Astrocyte (in vitro differentiated cells and primary cell): Measurements from ENCODE around the gene MTTP. TPM values are rescaled to one million over a fixed set of nuclear protein-coding genes. Genes with fewer than 3 reads are reported as not detected.

Experiments used
- DNase-seq: peaks from one replicate; pipeline ENCODE4 v3.0.0-alpha.2; 2010; ENCODE audit warnings: low read depth
- FAIRE-seq: peaks from 2 replicates; lab custom pipeline; 2011; peaks lifted over from hg19 to GRCh38; lab: Jason Lieb, UNC
- H2AFZ ChIP-seq: 2 replicates; pipeline ENCODE4 v1.6.0; 2012; ENCODE audit warnings: low read depth, low read length, inconsistent platforms
- H3K27ac ChIP-seq: 2 replicates; pipeline ENCODE4 v1.5.1; 2011; ENCODE audit warnings: low read depth, low read length, inconsistent platforms
- H3K27me3 ChIP-seq: 2 replicates; pipeline ENCODE4 v1.6.0; 2011; ENCODE audit warnings: low read length, inconsistent platforms; ENCODE audit not compliant: insufficient read depth
- H3K36me3 ChIP-seq: 2 replicates; pipeline ENCODE4 v1.5.1; 2011; ENCODE audit warnings: low read length, inconsistent platforms; ENCODE audit not compliant: insufficient read depth
- H3K4me1 ChIP-seq: 2 replicates; pipeline ENCODE4 v1.5.1; 2011; ENCODE audit warnings: low read length, inconsistent platforms; ENCODE audit not compliant: insufficient read depth
- H3K4me2 ChIP-seq: 2 replicates; pipeline ENCODE4 v1.6.0; 2012; ENCODE audit warnings: low read length, inconsistent platforms
- H3K4me3 ChIP-seq: 2 replicates; pipeline ENCODE4 v1.5.1; 2011; ENCODE audit warnings: low read depth, mild to moderate bottlenecking, low read length, inconsistent platforms; ENCODE audit not compliant: insufficient read depth
- H3K79me2 ChIP-seq: 2 replicates; pipeline ENCODE4 v1.6.0; 2012; ENCODE audit warnings: mild to moderate bottlenecking, low read length, inconsistent platforms; ENCODE audit not compliant: insufficient read depth
- H3K9ac ChIP-seq: 2 replicates; pipeline ENCODE4 v1.6.0; 2012; ENCODE audit warnings: mild to moderate bottlenecking, low read length, inconsistent platforms
- H3K9me3 ChIP-seq: 2 replicates; pipeline ENCODE4 v1.5.1; 2012; ENCODE audit warnings: low read depth, mild to moderate bottlenecking, low read length, inconsistent platforms; ENCODE audit not compliant: insufficient read depth
- H4K20me1 ChIP-seq: 2 replicates; pipeline ENCODE4 v1.6.0; 2012; ENCODE audit warnings: low read length, inconsistent platforms; ENCODE audit not compliant: insufficient read depth
- H3K27ac Mint-ChIP-seq: one replicate; pipeline ENCODE4 v1.8.0; 2021; ENCODE audit warnings: mild to moderate bottlenecking, mixed read lengths; ENCODE audit not compliant: unreplicated experiment
- H3K27me3 Mint-ChIP-seq: one replicate; pipeline ENCODE4 v1.8.0; 2021; ENCODE audit warnings: low read depth, mixed read lengths; ENCODE audit not compliant: unreplicated experiment
- H3K36me3 Mint-ChIP-seq: one replicate; pipeline ENCODE4 v1.8.0; 2021; ENCODE audit warnings: low read depth, mixed read lengths; ENCODE audit not compliant: unreplicated experiment
- H3K4me1 Mint-ChIP-seq: one replicate; pipeline ENCODE4 v1.8.0; 2021; ENCODE audit warnings: low read depth, mixed read lengths; ENCODE audit not compliant: unreplicated experiment
- H3K4me3 Mint-ChIP-seq: one replicate; pipeline ENCODE4 v1.8.0; 2021; ENCODE audit warnings: mild to moderate bottlenecking, moderate library complexity, mixed read lengths; ENCODE audit not compliant: unreplicated experiment
- H3K9me3 Mint-ChIP-seq: one replicate; pipeline ENCODE4 v1.8.0; 2021; ENCODE audit warnings: mild to moderate bottlenecking, mixed read lengths; ENCODE audit not compliant: unreplicated experiment
- EZH2 ChIP-seq: IDR thresholded peaks from 2 replicates; pipeline ENCODE4 v1.6.1; 2012; ENCODE audit warnings: mild to moderate bottlenecking, low read length, inconsistent platforms; ENCODE audit not compliant: insufficient read depth
- total RNA-seq: library from RNA; stranded (reverse); gene quantifications from 2 replicates; pipeline ENCODE4 v1.2.1, GENCODE V29; 2021
- TF ChIP-seq, protein P1 (sequence below): IDR thresholded peaks from 2 replicates; pipeline ENCODE4 v1.5.1; 2011; ENCODE audit warnings: low read depth, mild to moderate bottlenecking, inconsistent platforms, low read length, moderate library complexity; ENCODE audit not compliant: insufficient read depth

Gene MTTP
- total RNA-seq, 1 donor from 2014 or later = 0.41 TPM

DNA sequence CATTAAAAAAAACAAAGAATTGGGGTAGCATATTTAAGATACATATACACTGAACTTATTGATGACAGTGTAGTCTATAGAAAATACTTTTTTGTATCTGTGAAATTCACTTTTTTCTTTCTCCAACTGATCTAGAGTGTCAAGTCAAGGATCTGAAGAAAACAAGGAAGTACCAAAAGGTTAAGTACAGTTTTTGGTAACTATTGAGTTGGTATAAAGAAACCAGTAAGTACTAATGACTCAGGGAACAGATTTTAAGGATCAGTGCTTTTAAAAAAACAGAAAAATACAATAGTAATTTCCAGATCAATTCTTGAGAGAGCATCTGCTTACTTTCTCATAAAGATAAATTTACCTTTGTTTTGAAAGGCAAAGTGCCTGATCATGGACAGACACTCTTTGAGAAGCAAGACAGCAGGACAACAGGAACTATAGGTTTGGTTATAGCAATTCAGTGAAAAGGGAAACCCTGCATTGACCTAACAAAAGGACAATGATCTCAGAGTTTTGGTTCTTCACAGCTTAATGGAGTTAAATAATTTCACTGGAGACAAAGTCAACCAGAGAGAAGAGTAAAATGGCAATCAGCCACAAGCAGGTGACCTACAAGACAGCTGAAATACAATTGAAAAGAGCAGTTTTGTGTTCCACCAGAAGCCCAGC lies 34.2 kb upstream of the MTTP start:
- no peaks in the 10 kb centered on the region for H3K9me3 ChIP-seq
- no peak overlapping the region for H3K4me3 Mint-ChIP-seq
- H3K4me1 ChIP-seq = no peaks in the 10 kb centered on the region
- H3K4me3 ChIP-seq = no peak overlapping the region
- no peak overlapping the region for H3K9ac ChIP-seq
- no peak for FAIRE-seq
- no peak overlapping the region for H2AFZ ChIP-seq
- H3K4me2 ChIP-seq = no peak overlapping the region
- H3K4me1 Mint-ChIP-seq = no peaks in the 10 kb centered on the region
- DNase-seq = no peak
- no peaks in the 10 kb centered on the region for H3K79me2 ChIP-seq
- H3K27ac ChIP-seq = no peak overlapping the region
- TF ChIP-seq EZH2 = no peak
- TF ChIP-seq, protein P1, sequence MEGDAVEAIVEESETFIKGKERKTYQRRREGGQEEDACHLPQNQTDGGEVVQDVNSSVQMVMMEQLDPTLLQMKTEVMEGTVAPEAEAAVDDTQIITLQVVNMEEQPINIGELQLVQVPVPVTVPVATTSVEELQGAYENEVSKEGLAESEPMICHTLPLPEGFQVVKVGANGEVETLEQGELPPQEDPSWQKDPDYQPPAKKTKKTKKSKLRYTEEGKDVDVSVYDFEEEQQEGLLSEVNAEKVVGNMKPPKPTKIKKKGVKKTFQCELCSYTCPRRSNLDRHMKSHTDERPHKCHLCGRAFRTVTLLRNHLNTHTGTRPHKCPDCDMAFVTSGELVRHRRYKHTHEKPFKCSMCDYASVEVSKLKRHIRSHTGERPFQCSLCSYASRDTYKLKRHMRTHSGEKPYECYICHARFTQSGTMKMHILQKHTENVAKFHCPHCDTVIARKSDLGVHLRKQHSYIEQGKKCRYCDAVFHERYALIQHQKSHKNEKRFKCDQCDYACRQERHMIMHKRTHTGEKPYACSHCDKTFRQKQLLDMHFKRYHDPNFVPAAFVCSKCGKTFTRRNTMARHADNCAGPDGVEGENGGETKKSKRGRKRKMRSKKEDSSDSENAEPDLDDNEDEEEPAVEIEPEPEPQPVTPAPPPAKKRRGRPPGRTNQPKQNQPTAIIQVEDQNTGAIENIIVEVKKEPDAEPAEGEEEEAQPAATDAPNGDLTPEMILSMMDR = no peak
- H3K9me3 Mint-ChIP-seq = peaks cover 3% of the 10 kb centered on the region
- H4K20me1 ChIP-seq = no peaks in the 10 kb centered on the region
- H3K36me3 ChIP-seq = no peaks in the 10 kb centered on the region
- H3K27me3 Mint-ChIP-seq = no peaks in the 10 kb centered on the region
- no peaks in the 10 kb centered on the region for H3K27me3 ChIP-seq
- H3K27ac Mint-ChIP-seq = no peak overlapping the region
- no peaks in the 10 kb centered on the region for H3K36me3 Mint-ChIP-seq

DNA sequence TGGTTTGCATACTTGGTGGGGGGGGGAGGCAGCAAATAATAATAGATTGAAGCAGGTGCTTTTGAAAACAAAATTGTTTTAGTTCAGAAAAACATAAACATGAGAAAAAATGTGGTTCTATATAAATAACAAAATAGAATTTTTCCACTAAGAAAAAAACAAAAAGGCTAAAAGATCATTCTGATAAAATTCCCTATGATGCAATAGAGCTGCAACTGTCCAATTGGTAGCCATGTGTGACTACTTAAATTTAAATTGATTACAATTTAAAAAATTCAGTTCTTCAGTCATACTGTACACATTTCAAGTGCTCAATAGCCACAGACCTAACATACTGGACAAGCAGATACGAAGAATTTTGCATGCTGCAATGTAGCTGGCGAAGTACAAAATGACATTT lies 21.8 kb upstream of the MTTP start:
- Histone ChIP-seq H3K9ac (no peak overlapping the region), H3K27ac (no peak overlapping the region), H4K20me1 (no peaks in the 10 kb centered on the region), H3K4me2 (no peak overlapping the region), H3K79me2 (no peaks in the 10 kb centered on the region), H3K36me3 (no peaks in the 10 kb centered on the region), H3K27me3 (no peaks in the 10 kb centered on the region), H3K9me3 (no peaks in the 10 kb centered on the region), H2AFZ (no peak overlapping the region), H3K4me1 (no peaks in the 10 kb centered on the region), H3K4me3 (no peak overlapping the region)
- TF ChIP-seq, protein P1 = no peak
- no peak for TF ChIP-seq EZH2
- no peak overlapping the region for H3K27ac Mint-ChIP-seq
- no peaks in the 10 kb centered on the region for H3K4me1 Mint-ChIP-seq
- H3K9me3 Mint-ChIP-seq = no peaks in the 10 kb centered on the region
- FAIRE-seq (no peak), DNase-seq (no peak)
- H3K27me3 Mint-ChIP-seq = no peaks in the 10 kb centered on the region
- no peak overlapping the region for H3K4me3 Mint-ChIP-seq
- no peaks in the 10 kb centered on the region for H3K36me3 Mint-ChIP-seq
